GF-D8 (cell line): ENCODE data around the gene FBRSL1.

ENCODE experiments used
- DNase-seq: peaks from one replicate; lab custom pipeline; 2025; lab: John Stamatoyannopoulos, UW

The FBRSL1 gene

DNA sequence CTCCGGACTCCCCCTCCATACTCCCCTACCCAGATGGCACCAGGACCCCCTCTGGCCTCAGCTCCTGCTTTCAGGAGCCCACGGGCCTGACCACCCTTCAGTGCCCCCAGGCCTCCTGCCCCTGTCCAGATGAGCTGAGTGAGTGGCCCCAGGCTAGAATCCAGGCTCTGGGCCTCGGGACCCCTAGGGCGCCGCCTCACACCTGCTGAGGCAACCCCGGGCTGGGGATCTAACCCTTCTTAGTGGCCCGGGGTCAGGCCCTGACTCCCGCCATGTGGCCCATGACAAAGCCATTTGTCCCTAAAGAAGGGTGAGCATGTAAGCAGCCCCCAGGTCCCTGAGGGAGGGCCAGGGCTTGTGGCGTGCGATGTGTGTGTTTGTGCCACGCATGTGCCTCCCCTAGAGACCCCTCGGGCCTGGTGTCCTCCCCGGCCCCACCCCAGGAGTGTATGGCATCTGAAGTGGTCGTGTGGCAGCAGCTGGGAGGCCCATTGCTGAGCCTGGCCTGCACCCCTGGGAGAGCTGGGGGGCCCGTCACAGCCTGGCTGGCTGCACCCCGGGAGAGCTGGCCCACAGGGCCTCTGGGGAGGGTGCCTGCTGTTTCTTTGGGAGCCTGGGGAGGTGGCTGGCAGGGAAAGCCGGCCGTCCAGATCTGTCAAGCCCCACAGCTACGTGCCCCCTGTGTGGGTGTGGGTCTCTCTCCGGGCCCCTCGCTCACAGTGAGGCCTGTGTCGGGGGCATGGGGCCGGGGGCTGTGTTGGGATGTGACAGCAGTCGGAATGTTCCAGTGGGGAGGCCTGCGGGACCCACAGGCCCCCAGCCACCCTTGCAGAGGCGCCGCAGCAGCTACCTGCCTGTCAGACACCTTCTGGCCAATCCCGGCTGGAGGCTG, 7.8 kb downstream of the FBRSL1 start:
- DNase-seq: no peak

DNA sequence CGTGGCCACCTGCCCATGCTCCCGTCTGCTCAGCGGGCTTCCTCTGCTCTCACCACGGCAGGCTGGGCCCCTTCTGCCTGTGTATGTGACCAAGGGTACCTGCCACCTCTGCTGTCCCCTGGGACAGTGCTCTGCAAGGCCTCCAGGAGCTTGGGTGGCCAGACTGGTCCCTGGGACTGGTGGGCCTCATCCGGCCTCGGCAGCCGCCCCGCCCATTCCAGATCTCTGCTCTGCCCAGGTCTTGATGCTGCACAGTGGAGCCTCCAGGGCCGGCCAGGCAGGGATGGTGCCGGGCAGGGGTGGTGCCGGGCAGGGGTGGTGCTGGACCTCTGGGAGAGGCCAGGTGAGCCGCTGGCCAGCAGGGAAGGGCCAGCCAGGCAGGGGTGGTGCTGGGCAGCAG, 9.0 kb downstream of the FBRSL1 start:
- DNase-seq: no peak

DNA sequence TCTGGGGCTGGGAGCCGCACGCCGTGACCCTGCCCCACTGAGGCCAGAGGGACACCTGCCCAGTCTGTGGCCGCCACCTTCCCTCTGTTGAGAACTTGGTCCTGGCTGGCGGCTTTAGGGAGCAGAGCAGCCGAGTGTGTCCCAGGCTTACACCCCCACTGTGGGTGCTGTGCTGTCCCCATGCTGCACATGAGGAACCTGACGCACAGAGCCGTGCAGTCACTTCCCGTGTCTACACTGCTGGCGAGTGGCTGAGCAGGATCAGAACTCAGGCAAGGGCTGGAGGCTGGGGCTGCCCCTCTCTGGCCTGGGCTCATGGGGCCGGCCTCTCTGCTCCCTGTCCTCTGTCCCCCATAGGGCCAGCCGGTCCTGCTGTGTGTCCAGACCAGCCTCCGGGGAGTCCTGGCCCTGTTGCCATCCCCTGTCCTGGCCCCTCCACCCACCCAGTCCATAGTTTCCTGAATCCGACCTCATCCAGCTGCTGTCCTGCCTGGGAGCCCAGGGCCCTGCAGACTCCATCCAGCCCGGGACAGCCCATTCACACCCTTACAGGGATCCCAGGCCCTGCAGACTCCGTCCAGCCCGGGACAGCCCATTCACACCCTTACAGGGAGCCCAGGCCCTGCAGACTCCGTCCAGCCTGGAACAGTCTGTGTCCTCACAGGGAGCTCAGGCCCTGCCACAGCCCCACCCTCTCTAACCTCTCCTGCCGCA, 10.3 kb downstream of the FBRSL1 start:
- DNase-seq: no peak

DNA sequence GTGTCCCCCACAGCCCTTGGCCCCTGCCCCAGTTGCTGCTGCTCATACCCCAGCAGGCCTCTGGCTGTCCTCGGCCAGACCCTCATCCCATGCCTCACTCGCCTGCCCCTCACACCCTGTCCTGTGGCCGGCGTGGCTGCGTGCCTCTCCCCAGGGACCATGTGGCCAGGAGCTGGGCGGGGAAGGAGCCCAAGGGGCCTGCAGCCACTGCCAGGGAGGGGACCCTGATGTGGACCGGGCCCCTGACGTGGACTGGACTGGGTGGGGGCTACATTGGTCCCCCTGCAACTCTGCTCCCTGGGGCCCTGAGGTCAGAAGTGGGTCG, 10.9 kb downstream of the FBRSL1 start:
- DNase-seq: no peak

DNA sequence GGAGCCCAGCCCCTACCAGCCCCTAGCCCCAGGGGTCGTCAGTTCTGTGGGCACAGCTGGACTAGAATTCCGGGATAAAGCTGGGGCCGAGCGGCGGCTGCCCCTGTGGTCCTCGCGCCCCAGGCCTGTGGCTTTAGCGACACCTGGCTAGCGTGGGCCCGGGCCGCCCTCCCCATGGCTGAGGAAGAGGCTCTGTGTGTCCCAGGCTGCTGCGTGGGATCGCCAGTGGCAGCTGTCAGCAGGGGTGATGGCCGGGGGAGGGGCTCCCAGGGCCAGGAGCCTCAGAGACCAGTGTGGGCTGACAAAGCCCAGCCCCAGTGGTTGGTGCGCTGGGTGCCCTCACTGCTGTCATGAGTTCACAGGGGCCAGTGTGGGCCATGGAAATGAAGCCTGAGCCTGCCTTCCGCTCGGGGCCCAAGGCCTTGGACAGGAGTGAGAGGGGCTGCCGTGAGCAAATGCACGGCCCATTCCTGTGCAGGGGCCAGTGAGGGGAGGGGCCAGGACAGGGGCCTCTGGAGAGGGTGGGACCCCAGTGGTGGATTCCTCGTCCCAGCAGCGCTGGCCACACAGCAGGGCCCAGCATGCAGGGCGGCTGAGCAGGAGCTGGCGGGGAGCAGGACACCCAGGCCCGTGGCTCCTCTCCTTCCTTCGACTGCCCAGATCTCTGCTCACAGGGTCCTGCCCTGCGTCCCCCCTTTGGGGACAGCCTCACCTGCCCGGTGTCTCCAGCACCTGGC, 11.4 kb downstream of the FBRSL1 start:
- no peak for DNase-seq

DNA sequence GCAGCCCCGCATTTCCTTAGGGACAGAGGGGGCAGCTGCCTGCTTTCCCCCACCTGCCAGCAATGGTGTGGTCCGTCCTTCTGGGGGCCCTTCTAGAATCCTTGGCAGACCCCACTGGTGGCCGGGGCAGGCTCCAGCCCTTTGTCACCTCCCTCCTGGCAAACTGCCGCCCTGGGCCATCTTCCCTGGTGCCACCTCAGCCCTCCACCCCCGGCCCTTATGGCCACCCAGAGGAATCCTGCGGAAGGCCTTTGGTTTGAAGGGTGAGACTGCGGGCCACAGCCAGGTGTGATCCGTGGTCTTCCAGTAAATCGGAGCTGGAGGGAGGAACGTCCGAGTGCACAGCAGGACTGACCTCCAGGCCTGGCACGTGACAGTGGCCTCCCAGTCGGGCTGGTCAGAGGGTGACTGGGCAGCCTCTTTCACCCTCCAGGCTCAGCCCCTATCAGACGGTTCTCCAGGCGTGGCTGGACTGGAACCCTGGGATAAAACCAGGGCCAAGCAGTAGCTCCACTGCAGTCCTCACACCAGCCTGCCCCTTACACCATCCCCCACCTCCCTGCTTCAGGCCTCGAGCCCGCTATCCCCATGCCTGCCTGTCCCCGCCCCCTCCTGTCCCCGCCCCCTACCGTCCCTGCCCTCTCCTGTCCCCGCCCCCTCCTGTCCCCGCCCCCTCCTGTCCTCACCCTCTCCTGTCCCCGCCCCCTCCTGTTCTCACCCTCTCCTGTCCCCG, 12.4 kb downstream of the FBRSL1 start:
- no peak for DNase-seq

DNA sequence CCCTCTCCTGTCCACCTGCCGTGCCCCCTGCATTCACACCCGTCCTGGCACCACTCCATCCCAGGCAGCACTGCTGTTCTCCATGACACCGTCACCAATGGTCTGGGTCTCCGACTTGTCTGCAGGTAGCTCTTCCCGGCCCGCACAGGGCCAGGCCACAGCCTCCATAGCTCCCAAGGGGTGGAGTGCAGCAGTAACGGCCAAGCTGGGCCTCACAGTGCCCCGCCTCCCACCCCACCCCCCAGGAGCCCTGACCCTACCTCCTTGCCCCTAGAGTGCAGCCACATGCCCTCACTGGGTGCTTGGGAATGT, 12.9 kb downstream of the FBRSL1 start:
- DNase-seq: no peak

DNA sequence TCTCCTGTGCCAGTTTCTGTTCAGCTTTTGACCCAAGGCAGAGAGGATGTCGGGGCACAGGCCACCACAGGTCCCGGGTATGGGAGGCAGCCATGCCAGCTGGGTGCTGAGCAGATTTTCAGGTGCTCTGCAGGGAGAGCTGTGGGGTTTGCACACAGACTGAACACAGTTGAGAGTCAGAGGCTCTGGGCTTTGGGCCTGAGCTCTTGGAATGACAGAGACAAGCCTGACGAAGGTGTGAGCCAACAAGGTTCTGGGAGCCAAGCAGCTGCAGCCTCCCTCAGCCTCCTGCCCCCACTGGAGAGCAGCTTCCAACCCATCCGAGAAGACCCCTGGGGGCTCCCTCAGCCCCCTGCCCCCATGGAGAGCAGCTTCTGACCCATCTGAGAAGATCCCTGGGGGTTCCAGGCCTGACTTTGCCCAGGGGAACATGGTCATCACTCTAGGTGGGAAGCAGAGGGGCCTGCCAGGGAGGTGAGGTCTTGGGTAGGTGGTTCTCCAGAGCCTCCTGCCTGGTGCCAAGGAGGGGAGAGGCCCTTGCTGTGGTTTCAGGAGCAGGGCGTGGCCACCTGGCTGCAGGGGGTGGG, 13.8 kb downstream of the FBRSL1 start:
- no peak for DNase-seq

DNA sequence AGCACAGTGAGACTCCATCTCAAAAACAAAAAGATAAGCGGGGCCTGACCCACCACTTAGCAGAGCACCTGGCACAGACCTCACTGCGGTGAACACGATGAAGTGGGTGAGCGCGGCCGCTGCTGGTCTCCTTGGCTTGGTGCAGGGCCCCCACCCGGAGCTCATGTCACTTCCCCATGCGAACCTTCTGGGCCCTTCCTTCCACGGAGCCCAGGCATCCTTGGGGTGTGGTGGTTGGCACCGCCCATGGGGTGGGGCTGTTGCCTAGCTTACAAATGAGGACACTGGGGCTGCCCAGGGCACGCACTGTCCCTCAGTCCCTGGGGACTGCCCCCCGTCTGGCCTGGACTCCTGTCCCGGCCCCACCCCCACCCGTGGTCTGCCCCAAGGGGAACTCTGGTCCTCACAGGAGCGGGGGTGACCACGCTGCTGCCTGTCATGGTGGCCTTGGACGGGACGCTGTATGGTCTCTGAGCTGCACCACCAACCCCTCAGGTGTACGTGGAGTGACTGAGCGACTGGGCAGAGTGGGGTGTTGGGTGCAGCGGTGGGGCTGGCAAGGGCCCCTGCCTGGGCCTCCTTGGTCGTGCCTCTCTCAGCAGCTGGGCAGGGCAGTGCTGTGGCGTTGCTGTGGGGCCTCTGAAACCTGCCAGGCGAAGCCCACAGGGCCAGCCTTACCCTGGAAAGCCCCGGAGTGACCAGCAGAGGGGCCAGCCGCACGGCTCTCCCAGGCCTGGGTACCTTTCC, 15.3 kb downstream of the FBRSL1 start:
- no peak for DNase-seq

DNA sequence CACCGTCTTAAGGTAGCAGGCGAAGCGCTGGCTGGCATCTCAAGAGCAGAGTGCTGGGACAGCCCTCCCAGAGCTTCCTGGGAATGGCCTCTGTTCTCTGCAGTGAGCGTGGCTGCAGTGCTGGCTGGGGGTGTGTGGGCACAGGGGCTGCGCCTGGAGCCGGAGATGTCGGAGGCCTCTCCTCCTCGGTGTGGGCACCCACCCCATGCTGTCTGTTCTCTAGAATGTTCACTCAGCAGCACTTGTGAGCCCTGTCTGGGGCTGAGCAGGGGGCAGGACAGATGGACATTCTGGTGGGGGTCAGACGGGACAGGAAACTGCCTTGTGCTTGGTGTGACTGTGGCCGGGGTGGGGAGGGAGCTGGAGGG, 15.9 kb downstream of the FBRSL1 start:
- DNase-seq: no peak

DNA sequence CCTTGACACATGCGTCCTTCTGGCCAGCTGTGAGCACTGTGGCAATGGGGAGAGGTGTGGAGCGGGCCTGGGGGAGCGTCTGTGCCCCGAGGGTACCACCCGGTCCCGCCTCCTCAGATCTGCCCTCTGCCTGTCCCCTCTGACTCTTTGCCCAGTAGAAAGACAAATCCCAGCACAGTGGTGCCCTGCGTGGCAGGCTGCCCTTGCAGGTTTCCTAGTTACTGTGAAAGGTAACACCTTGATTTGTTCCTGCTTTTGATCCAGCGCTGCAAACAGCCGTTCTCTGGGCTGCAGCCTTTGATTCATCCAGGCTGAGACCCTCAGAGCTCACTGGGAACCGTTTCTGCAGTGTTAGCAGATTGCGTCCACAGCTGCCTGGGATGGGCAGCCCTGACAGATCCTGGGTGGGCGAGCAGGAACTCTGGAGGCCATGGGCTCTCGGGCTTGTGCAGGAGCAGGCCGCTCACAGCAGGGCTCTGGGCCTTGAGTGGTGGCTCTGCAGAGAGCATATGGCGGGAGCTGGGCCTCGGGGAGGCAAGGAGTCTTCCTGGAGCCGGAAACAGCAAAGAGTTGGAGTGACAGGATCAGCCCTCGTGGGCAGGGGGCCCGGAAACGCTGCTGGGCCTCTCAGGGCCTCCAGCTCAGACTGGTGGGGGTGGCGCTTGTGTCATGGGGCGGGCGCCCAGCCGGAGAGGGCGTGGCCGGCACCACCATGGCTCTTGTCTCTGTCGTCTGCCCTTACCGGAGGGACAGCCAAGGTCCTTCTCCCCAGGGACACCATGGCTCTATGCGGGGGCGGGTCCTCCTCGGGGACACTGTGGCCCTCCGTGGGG, 16.6 kb downstream of the FBRSL1 start:
- peak; percentile 81 for DNase-seq

DNA sequence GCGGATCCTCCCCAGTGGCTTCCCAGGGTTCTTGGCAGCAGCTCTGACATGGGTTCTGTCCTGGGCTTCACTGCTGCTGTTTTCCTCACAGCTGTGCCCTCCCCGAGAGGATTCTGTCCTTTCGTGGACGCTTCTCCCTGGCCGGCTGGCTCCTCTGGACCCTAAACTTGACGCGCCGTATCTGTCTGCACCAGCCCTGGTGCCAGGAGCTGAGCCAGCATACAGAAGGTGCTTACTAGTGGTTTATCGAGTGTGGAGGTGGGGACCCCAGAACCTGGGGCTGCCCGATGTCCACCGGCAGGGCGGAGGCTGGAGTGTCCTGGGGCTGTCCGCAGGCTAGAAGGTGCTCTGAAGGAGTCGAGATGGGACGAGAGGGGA, 17.2 kb downstream of the FBRSL1 start:
- no peak for DNase-seq

DNA sequence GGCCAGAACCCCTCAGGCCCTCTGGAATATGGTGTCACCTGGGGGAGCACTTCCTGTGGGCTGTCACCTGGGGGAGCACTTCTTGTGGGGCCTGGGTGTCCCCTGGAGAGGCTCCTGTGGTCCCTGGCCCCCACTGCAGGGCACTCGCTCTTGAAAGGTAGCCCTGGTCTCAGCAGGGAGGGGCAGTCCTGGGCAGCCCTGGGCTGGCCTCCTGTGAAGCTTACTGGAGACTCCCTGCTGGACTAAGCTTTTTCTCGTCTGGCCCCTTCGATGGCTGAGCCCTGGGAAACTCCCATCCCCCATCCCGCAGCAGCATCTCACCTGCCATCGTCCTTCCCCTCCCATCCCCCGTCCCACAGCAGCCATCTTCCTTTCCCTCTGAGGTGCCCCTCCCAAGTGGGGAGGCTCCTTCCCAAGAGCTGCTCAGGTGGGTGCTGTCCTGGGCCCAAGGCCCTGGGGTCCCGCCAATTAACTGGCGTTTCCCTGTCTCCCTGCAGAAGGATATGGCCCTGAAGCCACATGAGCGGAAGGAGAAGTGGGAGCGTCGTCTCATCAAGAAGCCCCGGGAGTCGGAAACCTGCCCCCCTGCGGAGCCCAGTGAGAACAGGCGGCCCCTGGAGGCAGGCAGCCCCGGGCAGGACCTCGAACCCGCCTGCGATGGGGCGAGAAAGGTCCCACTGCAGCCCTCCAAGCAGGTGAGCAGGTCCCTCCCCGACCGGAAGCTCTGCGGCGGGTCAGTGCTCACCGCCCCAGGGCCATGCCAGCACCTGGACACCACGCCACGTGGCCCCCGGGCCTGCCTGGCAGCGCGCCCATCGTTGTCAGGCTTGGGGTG, 17.9 kb downstream of the FBRSL1 start:
- DNase-seq: no peak

DNA sequence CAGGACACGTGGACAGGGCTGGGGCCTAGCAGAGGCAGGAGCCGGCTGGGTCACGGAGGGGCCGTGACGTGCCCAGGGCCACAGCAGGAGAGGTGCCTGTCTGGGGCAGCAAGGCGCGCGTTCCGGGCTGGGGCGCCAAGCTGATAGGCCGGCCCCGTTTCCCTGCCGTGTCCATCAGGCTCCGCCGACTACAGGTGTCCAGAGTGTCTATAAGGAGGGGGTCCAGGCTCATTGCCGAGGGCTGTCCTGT, 18.5 kb downstream of the FBRSL1 start:
- no peak for DNase-seq

DNA sequence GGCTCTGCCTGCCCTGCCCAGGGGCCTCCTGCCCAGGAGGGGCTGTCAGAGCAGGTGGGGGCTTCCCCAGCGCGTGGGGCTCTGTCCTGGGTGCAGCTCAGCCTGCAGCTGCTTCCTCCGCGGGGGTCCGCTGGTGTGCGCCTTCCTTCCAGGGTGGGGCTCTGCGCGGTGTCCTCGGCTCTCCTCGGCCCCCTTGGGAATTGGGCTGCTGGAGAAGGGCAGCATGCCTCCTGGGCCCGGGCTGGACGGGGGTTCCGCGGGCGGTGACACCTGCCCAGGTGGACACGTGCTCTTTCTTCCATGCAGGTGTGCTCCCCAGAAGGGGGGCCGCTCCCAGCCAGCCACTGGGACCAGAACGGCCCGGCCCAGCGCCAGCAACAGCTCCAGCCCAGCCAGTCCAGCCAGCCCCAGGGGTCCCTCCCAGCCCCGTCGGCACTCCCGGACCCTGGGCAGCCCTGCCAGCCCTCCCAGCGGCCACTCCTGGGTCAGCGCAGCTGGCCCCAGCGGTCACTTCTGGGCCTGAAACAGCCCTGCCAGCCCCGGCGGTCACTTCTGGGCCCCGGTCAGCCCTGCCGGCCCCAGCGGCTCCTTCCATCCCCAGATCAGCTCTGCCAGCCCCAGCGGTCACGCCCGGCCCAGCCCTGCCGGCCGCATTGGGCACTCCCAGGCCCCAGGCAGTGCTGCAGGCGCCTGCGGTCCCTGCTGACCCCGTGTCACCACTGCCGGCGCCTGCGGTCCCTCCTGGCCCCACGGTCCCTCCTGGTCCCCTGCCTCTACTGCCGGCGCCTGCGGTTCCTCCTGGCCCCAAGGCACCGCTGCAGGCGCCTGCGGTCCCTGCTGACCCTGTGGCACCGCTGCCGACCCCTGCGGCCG, 19.1 kb downstream of the FBRSL1 start:
- no peak for DNase-seq

DNA sequence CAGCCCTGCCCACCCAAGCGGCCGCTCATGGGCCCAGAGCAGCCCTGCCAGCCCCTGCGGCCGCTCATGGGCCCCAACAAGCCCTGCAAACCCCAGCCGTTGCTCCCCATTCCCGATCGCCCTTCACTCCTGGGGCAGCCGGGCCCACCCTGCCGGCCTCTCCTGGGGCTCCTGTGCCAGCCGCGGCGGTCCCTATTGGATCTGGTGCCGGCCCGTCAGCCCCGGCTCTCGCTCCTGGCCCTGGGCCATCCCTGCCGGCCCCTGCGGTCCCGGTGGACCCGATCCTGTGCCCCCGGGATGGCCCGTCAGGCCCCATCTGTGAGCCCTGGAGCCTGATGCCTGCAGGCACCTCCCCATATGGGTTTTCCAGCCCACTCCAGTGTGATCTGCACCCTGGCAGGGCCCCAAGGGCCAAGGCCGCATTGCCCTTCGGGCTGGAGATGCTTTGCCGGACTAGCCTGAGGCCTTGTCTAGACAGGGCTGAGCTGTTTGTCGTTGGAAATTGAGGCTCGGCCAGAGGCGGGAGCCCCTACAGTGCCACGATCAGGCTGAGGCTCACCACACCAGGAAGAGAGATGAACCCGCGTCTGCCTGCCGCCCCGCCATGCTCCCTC, 20.3 kb downstream of the FBRSL1 start:
- no peak for DNase-seq

DNA sequence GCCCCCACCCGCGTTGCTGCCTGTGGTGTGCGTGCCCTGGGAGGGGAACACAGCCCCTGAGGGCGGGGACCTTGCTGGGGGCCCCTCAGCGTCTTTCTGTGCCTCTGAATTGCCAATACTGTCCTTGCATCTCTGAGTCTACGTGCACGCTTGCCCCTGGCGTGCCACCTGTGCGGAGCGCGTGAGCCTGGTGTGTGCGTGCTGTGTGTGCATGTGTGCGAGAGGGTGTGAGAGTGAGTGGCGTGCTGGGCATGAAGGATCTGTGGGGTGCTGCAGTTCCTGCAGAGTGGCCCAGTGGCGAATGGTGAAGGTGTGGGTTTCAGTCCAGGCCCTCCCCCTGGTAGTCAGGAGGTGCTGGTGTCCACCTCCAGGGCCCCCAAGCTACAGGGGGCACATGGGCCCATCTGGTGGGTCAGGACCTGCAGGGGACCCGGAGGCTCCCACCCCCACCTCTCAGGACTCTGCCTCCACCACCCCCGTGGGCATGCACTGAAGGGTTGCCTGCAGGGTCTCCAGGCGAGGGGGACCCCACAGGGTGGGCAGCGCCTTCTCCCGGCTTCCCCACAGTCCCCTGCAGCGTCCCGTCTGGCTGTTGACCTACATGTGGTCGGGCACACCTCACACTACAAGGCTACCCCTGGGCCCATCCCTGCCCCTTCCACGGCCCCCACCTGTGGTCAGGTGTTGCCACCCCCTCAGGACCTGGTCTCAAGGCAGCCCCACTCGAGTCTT, 21.0 kb downstream of the FBRSL1 start:
- no peak for DNase-seq
